HepG2 (cell line): ENCODE measurements around the gene SMAD3. TPM values are rescaled to one million over a fixed set of nuclear protein-coding genes. Genes with fewer than 3 reads are reported as not detected.
A peak's percentile ranks its signal among the peaks of the same experiment; 100 is the strongest.

Experiments
- BHLHE40 ChIP-seq: IDR thresholded peaks from 2 replicates; pipeline ENCODE4 v1.6.1; 2011; ENCODE audit warnings: low read length, improper control_type of control experiment
- CEBPG ChIP-seq: IDR thresholded peaks from 2 replicates; pipeline ENCODE4 v1.6.1; 2016
- GATAD1 ChIP-seq: IDR thresholded peaks from 2 replicates; pipeline ENCODE4 v1.6.1; 2016; ENCODE audit warnings: missing genetic modification reagents, missing compliant biosample characterization
- MTA1 ChIP-seq: sonication (generic); formaldehyde crosslinking; IDR thresholded peaks from 2 replicates; pipeline ENCODE4 v1.4.0; 2020; ENCODE audit warnings: missing genetic modification reagents, mild to moderate bottlenecking, borderline replicate concordance
- MTF2 ChIP-seq: sonication (generic); formaldehyde crosslinking; IDR thresholded peaks from 2 replicates; pipeline ENCODE4 v1.5.0; 2020; ENCODE audit warnings: missing genetic modification reagents, borderline replicate concordance
- NR2F6 ChIP-seq, 2 experiments: IDR thresholded peaks; 2 replicates each; pipeline ENCODE4 v1.6.1; 2016; ENCODE audit warnings: antibody characterized with exemption in 1 of 2, mild to moderate bottlenecking in 1 of 2
- PAF1 ChIP-seq: IDR thresholded peaks from 2 replicates; pipeline ENCODE4 v1.6.1; 2016; ENCODE audit warnings: missing genetic modification reagents, missing compliant biosample characterization
- POLR2A ChIP-seq, 2 experiments: IDR thresholded peaks; 2 replicates each; pipeline ENCODE4 v1.6.1; 2011; ENCODE audit warnings: low read depth in 2 of 2, low read length in 2 of 2, mild to moderate bottlenecking in 1 of 2, moderate library complexity in 1 of 2; ENCODE audit not compliant: insufficient read depth in 1 of 2
- RAD21 ChIP-seq: fragments of 450-650 bp; formaldehyde crosslinking; IDR thresholded peaks from 2 replicates; pipeline ENCODE4 v1.5.0; 2020; ENCODE audit warnings: mild to moderate bottlenecking
- RBM22 ChIP-seq: fragments of 200-400 bp; formaldehyde crosslinking; optimal IDR thresholded peaks from 2 replicates; pipeline ENCODE3; 2017; ENCODE audit warnings: mild to moderate bottlenecking, low read length, moderate library complexity
- SIX1 ChIP-seq: sonication (generic); formaldehyde crosslinking; IDR thresholded peaks from 2 replicates; pipeline ENCODE4 v1.4.0; 2020; ENCODE audit warnings: missing genetic modification reagents, borderline replicate concordance
- SUZ12 ChIP-seq: fragments of 150-350 bp; IDR thresholded peaks from 2 replicates; pipeline ENCODE4 v1.6.1; 2014; ENCODE audit warnings: low read depth, low read length
- TEAD2 ChIP-seq: sonication (generic); formaldehyde crosslinking; IDR thresholded peaks from 2 replicates; pipeline ENCODE4 v1.9.0; 2021; ENCODE audit warnings: missing genetic modification reagents
- ZMAT3 ChIP-seq: sonication (generic); formaldehyde crosslinking; conservative IDR thresholded peaks from 2 replicates; pipeline ENCODE4 v1.7.0; 2021; ENCODE audit warnings: missing genetic modification reagents
- ZNF264 ChIP-seq: sonication (generic); formaldehyde crosslinking; IDR thresholded peaks from 2 replicates; pipeline ENCODE4 v1.4.0; 2020; ENCODE audit warnings: missing genetic modification reagents
- ZNF335 ChIP-seq: sonication (generic); formaldehyde crosslinking; IDR thresholded peaks from 2 replicates; pipeline ENCODE4 v1.4.0; 2020; ENCODE audit warnings: missing genetic modification reagents
- ZNF713 ChIP-seq: sonication (generic); formaldehyde crosslinking; IDR thresholded peaks from 2 replicates; pipeline ENCODE4 v1.4.0; 2020; ENCODE audit warnings: mild to moderate bottlenecking, missing genetic modification reagents
- ZNF792 ChIP-seq: IDR thresholded peaks from 2 replicates; pipeline ENCODE4 v1.6.1; 2016
- polyA plus RNA-seq, 8 experiments: library from polyadenylated mRNA; depleted of rRNA in 3 of 8; stranded (reverse) in 7 of 8; unstranded in 1 of 8; fragments of >200 nt; fragmentation: Illumina TruSeq in 4 of 8; extraction: Trizol in 4 of 8; gene quantifications; 2 replicates each; pipeline versions ENCODE4 v1.2.1 to v1.2.3, GENCODE V29; 2011 to 2016; ENCODE audit warnings: low read depth in 4 of 8, missing spikeins in 1 of 8, mixed read lengths in 1 of 8; ENCODE audit not compliant: insufficient read depth in 1 of 8
- total RNA-seq, 5 experiments: library from RNA; depleted of rRNA; stranded (reverse); fragments of >200 nt; fragmentation: Illumina TruSeq; extraction: Trizol; gene quantifications; 2 replicates each; pipeline ENCODE4 v1.2.3, GENCODE V29; 2016; ENCODE audit warnings: low read depth in 1 of 5
- TF ChIP-seq, protein P1 (sequence below): sonication (generic); formaldehyde crosslinking; IDR thresholded peaks from 2 replicates; pipeline ENCODE4 v1.5.0; 2020; ENCODE audit warnings: mild to moderate bottlenecking, missing genetic modification reagents, moderate library complexity
- TF ChIP-seq, protein P2 (sequence below): sonication (generic); formaldehyde crosslinking; conservative IDR thresholded peaks from 2 replicates; pipeline ENCODE4 v1.8.0; 2022; ENCODE audit warnings: missing genetic modification reagents
- TF ChIP-seq, protein P3 (sequence below): sonication (generic); formaldehyde crosslinking; IDR thresholded peaks from 2 replicates; pipeline ENCODE4 v1.8.1; 2023; ENCODE audit warnings: mild to moderate bottlenecking, missing genetic modification reagents
- TF ChIP-seq, protein P4 (sequence below): sonication (generic); formaldehyde crosslinking; IDR thresholded peaks from 2 replicates; pipeline ENCODE4 v1.4.0; 2020; ENCODE audit warnings: low read depth, missing genetic modification reagents

Gene SMAD3
- total and polyA plus RNA-seq, 2 of the 13 experiments (the other 11 are each of a cell fraction or from before 2014, with no cell fraction given) = 8.6 to 56.3 TPM

DNA sequence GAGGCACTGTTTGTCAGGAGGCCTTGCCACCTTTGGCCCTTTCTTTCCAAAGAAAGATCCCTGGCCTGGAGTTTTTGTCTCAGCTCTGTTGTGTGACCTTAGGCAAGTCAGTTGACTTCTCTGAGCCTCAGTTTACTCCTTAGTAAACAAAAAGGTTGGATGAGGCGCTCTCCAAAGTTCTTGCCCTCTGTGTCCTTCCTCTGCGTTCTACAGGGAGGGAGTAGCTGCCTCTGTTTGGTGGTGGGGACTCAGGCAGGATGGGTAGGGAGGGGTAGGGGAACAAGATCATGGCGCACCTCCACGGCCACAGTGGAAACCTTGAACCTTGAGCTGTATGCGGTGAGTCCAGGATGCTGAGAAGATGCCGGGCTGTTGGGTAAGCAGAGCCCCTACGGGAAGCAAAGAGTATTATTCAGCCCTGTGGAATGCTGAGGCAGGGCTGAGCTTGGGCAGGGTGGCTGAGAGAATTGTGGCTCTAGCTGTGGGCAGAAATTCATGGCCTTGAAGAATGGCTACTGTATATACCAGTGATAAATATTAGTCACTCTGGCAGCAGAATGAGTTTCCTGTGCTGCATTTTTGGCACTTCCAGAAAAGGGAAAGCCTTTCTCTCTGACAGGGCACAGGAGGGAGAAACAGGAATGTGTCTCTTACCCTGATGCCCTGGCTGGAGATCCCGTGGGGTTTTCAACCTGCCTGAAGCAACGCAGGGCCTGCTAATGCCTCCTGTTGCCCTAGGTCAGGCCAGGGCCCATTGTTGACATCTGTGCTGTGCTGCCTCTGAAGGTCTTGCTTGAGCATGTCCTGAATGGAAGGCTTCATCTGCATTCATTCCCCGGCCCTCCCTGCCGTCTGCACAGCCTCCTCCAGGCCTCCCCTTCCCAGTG is 39.9 kb downstream of the SMAD3 start (continued):
- TF ChIP-seq ZNF264 (CRISPR knock-in tag) (peak; percentile 76; the same call in 1 of the 2 replicates), SUZ12 (no peak), NR2F6 (IDR thresholded peaks at IDR 0.05) (no peak), NR2F6 (CRISPR knock-in tag; IDR thresholded peaks at IDR 0.05) (peak; percentile 76), POLR2A (IDR thresholded peaks at IDR 0.05; ENCODE audit: insufficient read depth in 1 of 2, low read depth in 2 of 2, low read length in 2 of 2) (no peak), PAF1 (CRISPR knock-in tag) (peak; percentile 70; the same call in 1 of the 2 replicates), RAD21 (no peak), CEBPG (CRISPR knock-in tag) (peak; percentile 84), ZNF792 (CRISPR knock-in tag) (peak; percentile 58; the same call in 1 of the 2 replicates), MTF2 (CRISPR knock-in tag) (no peak), RBM22 (peak; percentile 94), ZNF713 (CRISPR knock-in tag) (0 out of 2 replicates have a peak, but pooled peaks have one; percentile 21), BHLHE40 (0 out of 2 replicates have a peak, but pooled peaks have one; percentile 6), ZNF335 (peak; percentile 72), GATAD1 (CRISPR knock-in tag) (peak; percentile 63), MTA1 (peak; percentile 69; the same call in 1 of the 2 replicates), SIX1 (0 out of 2 replicates have a peak, but pooled peaks have one; percentile 42), TEAD2 (CRISPR knock-in tag) (no peak), ZMAT3 (CRISPR knock-in tag) (0 out of 2 replicates have a peak, but pooled peaks have one; percentile 28)
- TF ChIP-seq, protein P1, sequence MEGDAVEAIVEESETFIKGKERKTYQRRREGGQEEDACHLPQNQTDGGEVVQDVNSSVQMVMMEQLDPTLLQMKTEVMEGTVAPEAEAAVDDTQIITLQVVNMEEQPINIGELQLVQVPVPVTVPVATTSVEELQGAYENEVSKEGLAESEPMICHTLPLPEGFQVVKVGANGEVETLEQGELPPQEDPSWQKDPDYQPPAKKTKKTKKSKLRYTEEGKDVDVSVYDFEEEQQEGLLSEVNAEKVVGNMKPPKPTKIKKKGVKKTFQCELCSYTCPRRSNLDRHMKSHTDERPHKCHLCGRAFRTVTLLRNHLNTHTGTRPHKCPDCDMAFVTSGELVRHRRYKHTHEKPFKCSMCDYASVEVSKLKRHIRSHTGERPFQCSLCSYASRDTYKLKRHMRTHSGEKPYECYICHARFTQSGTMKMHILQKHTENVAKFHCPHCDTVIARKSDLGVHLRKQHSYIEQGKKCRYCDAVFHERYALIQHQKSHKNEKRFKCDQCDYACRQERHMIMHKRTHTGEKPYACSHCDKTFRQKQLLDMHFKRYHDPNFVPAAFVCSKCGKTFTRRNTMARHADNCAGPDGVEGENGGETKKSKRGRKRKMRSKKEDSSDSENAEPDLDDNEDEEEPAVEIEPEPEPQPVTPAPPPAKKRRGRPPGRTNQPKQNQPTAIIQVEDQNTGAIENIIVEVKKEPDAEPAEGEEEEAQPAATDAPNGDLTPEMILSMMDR (CRISPR knock-in tag) = peak; percentile 47
- TF ChIP-seq, protein P2, sequence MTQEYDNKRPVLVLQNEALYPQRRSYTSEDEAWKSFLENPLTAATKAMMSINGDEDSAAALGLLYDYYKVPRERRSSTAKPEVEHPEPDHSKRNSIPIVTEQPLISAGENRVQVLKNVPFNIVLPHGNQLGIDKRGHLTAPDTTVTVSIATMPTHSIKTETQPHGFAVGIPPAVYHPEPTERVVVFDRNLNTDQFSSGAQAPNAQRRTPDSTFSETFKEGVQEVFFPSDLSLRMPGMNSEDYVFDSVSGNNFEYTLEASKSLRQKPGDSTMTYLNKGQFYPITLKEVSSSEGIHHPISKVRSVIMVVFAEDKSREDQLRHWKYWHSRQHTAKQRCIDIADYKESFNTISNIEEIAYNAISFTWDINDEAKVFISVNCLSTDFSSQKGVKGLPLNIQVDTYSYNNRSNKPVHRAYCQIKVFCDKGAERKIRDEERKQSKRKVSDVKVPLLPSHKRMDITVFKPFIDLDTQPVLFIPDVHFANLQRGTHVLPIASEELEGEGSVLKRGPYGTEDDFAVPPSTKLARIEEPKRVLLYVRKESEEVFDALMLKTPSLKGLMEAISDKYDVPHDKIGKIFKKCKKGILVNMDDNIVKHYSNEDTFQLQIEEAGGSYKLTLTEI (CRISPR knock-in tag) = no peak
- TF ChIP-seq, protein P3, sequence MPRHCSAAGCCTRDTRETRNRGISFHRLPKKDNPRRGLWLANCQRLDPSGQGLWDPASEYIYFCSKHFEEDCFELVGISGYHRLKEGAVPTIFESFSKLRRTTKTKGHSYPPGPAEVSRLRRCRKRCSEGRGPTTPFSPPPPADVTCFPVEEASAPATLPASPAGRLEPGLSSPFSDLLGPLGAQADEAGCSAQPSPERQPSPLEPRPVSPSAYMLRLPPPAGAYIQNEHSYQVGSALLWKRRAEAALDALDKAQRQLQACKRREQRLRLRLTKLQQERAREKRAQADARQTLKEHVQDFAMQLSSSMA (CRISPR knock-in tag) = 0 out of 2 replicates have a peak, but pooled peaks have one; percentile 11
- TF ChIP-seq, protein P4, sequence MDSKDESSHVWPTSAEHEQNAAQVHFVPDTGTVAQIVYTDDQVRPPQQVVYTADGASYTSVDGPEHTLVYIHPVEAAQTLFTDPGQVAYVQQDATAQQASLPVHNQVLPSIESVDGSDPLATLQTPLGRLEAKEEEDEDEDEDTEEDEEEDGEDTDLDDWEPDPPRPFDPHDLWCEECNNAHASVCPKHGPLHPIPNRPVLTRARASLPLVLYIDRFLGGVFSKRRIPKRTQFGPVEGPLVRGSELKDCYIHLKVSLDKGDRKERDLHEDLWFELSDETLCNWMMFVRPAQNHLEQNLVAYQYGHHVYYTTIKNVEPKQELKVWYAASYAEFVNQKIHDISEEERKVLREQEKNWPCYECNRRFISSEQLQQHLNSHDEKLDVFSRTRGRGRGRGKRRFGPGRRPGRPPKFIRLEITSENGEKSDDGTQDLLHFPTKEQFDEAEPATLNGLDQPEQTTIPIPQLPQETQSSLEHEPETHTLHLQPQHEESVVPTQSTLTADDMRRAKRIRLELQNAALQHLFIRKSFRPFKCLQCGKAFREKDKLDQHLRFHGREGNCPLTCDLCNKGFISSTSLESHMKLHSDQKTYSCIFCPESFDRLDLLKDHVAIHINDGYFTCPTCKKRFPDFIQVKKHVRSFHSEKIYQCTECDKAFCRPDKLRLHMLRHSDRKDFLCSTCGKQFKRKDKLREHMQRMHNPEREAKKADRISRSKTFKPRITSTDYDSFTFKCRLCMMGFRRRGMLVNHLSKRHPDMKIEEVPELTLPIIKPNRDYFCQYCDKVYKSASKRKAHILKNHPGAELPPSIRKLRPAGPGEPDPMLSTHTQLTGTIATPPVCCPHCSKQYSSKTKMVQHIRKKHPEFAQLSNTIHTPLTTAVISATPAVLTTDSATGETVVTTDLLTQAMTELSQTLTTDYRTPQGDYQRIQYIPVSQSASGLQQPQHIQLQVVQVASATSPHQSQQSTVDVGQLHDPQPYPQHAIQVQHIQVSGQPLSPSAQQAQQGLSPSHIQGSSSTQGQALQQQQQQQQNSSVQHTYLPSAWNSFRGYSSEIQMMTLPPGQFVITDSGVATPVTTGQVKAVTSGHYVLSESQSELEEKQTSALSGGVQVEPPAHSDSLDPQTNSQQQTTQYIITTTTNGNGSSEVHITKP = peak; percentile 49; the same call in 1 of the 2 replicates
